ENCODE measurements around the gene CDYL.

CDYL gene

GRCh38 chr6:4940416-4940815 is 164.2 kb downstream of the CDYL start:
- no peak for DNase-seq

- DNase-seq: peak; percentile 7 to 50
Observed at GRCh38 chr6:4941782-4942672, 165.8 kb downstream of the CDYL start.

GRCh38 chr6:4942673-4943009 is 166.4 kb downstream of the CDYL start:
- no peak for DNase-seq

- DNase-seq: no peak
Observed at GRCh38 chr6:4943716-4944115, 167.5 kb downstream of the CDYL start.

GRCh38 chr6:4944325-4944724 is 168.1 kb downstream of the CDYL start:
- no peak for DNase-seq

GRCh38 chr6:4946521-4946920 is 170.3 kb downstream of the CDYL start:
- no peak for DNase-seq

- no peak for DNase-seq
Observed at GRCh38 chr6:4947716-4948115, 171.5 kb downstream of the CDYL start.

- no peak for DNase-seq
Observed at GRCh38 chr6:4948781-4949450, 172.7 kb downstream of the CDYL start.

- DNase-seq: no peak
Observed at GRCh38 chr6:4950076-4950475, 173.9 kb downstream of the CDYL start.

- DNase-seq: no peak
Observed at GRCh38 chr6:4950836-4951533, 174.8 kb downstream of the CDYL start.

GRCh38 chr6:4953440-4953839 is 177.2 kb downstream of the CDYL start:
- DNase-seq: no peak

- DNase-seq: no peak
Observed at GRCh38 chr6:4956625-4957024, 180.4 kb downstream of the CDYL start.

- no peak for DNase-seq
Observed at GRCh38 chr6:4957521-4958231, 181.5 kb downstream of the CDYL start.

- no peak for DNase-seq
Observed at GRCh38 chr6:4958624-4959023, 182.4 kb downstream of the CDYL start.

GRCh38 chr6:4961322-4962168 is 185.3 kb downstream of the CDYL start:
- no peak for DNase-seq

GRCh38 chr6:4962905-4963304 is 186.7 kb downstream of the CDYL start:
- no peak for DNase-seq

GRCh38 chr6:4964675-4965561 is 188.7 kb downstream of the CDYL start:
- no peak for DNase-seq

GRCh38 chr6:4965562-4966389 is 189.6 kb downstream of the CDYL start:
- DNase-seq: no peak

GRCh38 chr6:4967301-4968030 is 191.3 kb downstream of the CDYL start:
- DNase-seq: no peak

Data from stimulated activated CD4-positive, alpha-beta T cell treated with anti-CD3 and anti-CD28 coated beads, Interleukin-4, amount 100 ng/mL, for 4 hours (primary cell).